WTC11 (cell line): ENCODE data around the gene PLPP1.

Experiments used
- ATF2 ChIP-seq: sonication (generic); formaldehyde crosslinking; IDR thresholded peaks from 2 replicates; pipeline ENCODE4 v1.8.1; 2022; ENCODE audit warnings: low read depth, missing genetic modification reagents, borderline replicate concordance
- ATF3 ChIP-seq: sonication (generic); formaldehyde crosslinking; conservative IDR thresholded peaks from 2 replicates; pipeline ENCODE4 v1.8.1; 2022; ENCODE audit warnings: mild to moderate bottlenecking, missing genetic modification reagents
- CTCF ChIP-seq: fragments of 200-600 bp; IDR thresholded peaks from 2 replicates; pipeline ENCODE4 v1.8.0; 2022; ENCODE audit warnings: antibody characterized with exemption
- FOXK1 ChIP-seq: sonication (generic); formaldehyde crosslinking; IDR thresholded peaks from 2 replicates; pipeline ENCODE4 v1.8.0; 2022; ENCODE audit warnings: mild to moderate bottlenecking, moderate library complexity, missing genetic modification reagents
- MAX ChIP-seq: sonication (generic); formaldehyde crosslinking; IDR thresholded peaks from 2 replicates; pipeline ENCODE4 v1.8.0; 2022; ENCODE audit warnings: mild to moderate bottlenecking, missing genetic modification reagents
- MLX ChIP-seq: sonication (generic); formaldehyde crosslinking; IDR thresholded peaks from 2 replicates; pipeline ENCODE4 v1.8.1; 2023; ENCODE audit warnings: mild to moderate bottlenecking, missing genetic modification reagents, moderate library complexity
- MXD4 ChIP-seq: fragments of 250-450 bp; sonication (Bioruptor Pico); IDR thresholded peaks from 2 replicates; pipeline ENCODE4 v1.8.0; 2021; ENCODE audit warnings: mild to moderate bottlenecking, moderate library complexity, borderline replicate concordance
- NR3C1 ChIP-seq: sonication (generic); formaldehyde crosslinking; conservative IDR thresholded peaks from 2 replicates; pipeline ENCODE4 v1.8.1; 2023; ENCODE audit warnings: low read depth, mild to moderate bottlenecking, missing genetic modification reagents
- SMAD3 ChIP-seq: sonication (generic); formaldehyde crosslinking; IDR thresholded peaks from 2 replicates; pipeline ENCODE4 v1.8.0; 2022; ENCODE audit warnings: missing genetic modification reagents, mild to moderate bottlenecking, borderline replicate concordance
- SP1 ChIP-seq: sonication (generic); formaldehyde crosslinking; conservative IDR thresholded peaks from 2 replicates; pipeline ENCODE4 v1.8.1; 2022; ENCODE audit warnings: missing genetic modification reagents
- TCF7 ChIP-seq: sonication (generic); formaldehyde crosslinking; IDR thresholded peaks from 2 replicates; pipeline ENCODE4 v1.8.0; 2022; ENCODE audit warnings: mild to moderate bottlenecking, low read depth, missing genetic modification reagents, moderate library complexity
- ZNF121 ChIP-seq: sonication (generic); formaldehyde crosslinking; IDR thresholded peaks from 2 replicates; pipeline ENCODE4 v1.8.0; 2023; ENCODE audit warnings: missing genetic modification reagents
- ZNF425 ChIP-seq: fragments of 250-450 bp; sonication (Bioruptor Pico); conservative IDR thresholded peaks from 2 replicates; pipeline ENCODE4 v1.9.0; 2021; ENCODE audit warnings: mild to moderate bottlenecking
- ZNF512 ChIP-seq: sonication (generic); formaldehyde crosslinking; IDR thresholded peaks from 2 replicates; pipeline ENCODE4 v1.8.1; 2022; ENCODE audit warnings: missing genetic modification reagents, borderline replicate concordance

GRCh38 chr5:55498457-55498856, 36.3 kb downstream of the PLPP1 start:
- TF ChIP-seq TCF7 (CRISPR knock-in tag) (no peak), CTCF (no peak), MAX (CRISPR knock-in tag) (no peak), ZNF512 (no peak), ATF2 (CRISPR knock-in tag) (no peak), SMAD3 (CRISPR knock-in tag) (no peak), FOXK1 (CRISPR knock-in tag) (no peak), ZNF425 (CRISPR knock-in tag) (no peak), ZNF121 (CRISPR knock-in tag) (no peak), MLX (CRISPR knock-in tag) (no peak), NR3C1 (no peak), ATF3 (no peak), SP1 (no peak), MXD4 (CRISPR knock-in tag) (no peak)
